ENCODE measurements around the gene ADAMTS13. TPM values are rescaled to one million over a fixed set of nuclear protein-coding genes. Genes with fewer than 3 reads are reported as not detected.
A peak's percentile ranks its signal among the peaks of the same experiment; 100 is the strongest.

ADAMTS13 gene
- total RNA-seq, 1 donor from 2014 or later, result 17.8 TPM

DNA sequence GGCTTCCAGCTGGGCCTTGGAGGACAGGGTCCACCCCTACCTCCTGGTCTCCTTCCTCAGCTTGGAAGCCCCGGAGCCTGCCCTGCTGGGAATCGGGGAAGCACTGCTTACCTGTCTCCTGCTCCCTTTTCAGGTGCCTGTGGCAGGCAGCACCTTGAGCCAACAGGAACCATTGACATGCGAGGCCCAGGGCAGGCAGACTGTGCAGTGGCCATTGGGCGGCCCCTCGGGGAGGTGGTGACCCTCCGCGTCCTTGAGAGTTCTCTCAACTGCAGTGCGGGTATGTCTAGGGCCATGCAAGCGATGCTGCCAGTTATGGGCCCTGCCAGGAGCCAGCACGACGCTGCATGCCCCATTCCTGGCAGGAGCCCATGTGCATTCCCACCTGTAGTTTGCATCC, 33.8 kb downstream of the ADAMTS13 start:
- TF ChIP-seq, protein P1, sequence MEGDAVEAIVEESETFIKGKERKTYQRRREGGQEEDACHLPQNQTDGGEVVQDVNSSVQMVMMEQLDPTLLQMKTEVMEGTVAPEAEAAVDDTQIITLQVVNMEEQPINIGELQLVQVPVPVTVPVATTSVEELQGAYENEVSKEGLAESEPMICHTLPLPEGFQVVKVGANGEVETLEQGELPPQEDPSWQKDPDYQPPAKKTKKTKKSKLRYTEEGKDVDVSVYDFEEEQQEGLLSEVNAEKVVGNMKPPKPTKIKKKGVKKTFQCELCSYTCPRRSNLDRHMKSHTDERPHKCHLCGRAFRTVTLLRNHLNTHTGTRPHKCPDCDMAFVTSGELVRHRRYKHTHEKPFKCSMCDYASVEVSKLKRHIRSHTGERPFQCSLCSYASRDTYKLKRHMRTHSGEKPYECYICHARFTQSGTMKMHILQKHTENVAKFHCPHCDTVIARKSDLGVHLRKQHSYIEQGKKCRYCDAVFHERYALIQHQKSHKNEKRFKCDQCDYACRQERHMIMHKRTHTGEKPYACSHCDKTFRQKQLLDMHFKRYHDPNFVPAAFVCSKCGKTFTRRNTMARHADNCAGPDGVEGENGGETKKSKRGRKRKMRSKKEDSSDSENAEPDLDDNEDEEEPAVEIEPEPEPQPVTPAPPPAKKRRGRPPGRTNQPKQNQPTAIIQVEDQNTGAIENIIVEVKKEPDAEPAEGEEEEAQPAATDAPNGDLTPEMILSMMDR (IDR thresholded peaks at IDR 0.05; ENCODE audit: unreplicated experiment), result no peak

DNA sequence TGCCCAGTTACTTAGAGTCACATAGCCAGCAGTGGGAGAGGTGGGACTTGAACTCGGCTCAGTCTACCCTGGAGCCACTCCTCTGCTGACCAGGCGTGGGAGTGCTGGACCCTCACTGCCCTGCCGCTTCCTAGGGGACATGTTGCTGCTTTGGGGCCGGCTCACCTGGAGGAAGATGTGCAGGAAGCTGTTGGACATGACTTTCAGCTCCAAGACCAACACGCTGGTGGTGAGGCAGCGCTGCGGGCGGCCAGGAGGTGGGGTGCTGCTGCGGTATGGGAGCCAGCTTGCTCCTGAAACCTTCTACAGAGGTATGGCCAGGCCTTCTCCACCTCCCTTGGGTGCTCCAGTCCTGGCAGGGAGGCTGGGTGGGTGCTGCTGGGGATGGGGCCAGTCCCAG, 34.2 kb downstream of the ADAMTS13 start:
- Mint-ChIP-seq H3K36me3 (ENCODE audit: insufficient read depth) (no peaks in the 10 kb centered on the region), H3K27me3 (no peaks in the 10 kb centered on the region), H3K4me3 (ENCODE audit: low read depth) (no peak overlapping the region), H3K4me1 (ENCODE audit: low read depth) (peaks cover 13% of the 10 kb centered on the region), H3K9me3 (ENCODE audit: low read depth) (no peaks in the 10 kb centered on the region), H3K27ac (no peak overlapping the region)
- DNase-seq (ENCODE audit: low spot score, unreplicated experiment), result no peak
- TF ChIP-seq, protein P1 (IDR thresholded peaks at IDR 0.05; ENCODE audit: unreplicated experiment), result no peak

More for the DNA sequence above, 33.8 kb downstream of the ADAMTS13 start:
- H3K27me3 Mint-ChIP-seq, result no peaks in the 10 kb centered on the region
- no peaks in the 10 kb centered on the region for H3K36me3 Mint-ChIP-seq (ENCODE audit: insufficient read depth)
- H3K27ac Mint-ChIP-seq, result no peak overlapping the region
- no peak for DNase-seq (ENCODE audit: low spot score, unreplicated experiment)
- H3K9me3 Mint-ChIP-seq (ENCODE audit: low read depth), result no peaks in the 10 kb centered on the region
- no peak overlapping the region for H3K4me3 Mint-ChIP-seq (ENCODE audit: low read depth)
- H3K4me1 Mint-ChIP-seq (ENCODE audit: low read depth), result peaks cover 9% of the 10 kb centered on the region

DNA sequence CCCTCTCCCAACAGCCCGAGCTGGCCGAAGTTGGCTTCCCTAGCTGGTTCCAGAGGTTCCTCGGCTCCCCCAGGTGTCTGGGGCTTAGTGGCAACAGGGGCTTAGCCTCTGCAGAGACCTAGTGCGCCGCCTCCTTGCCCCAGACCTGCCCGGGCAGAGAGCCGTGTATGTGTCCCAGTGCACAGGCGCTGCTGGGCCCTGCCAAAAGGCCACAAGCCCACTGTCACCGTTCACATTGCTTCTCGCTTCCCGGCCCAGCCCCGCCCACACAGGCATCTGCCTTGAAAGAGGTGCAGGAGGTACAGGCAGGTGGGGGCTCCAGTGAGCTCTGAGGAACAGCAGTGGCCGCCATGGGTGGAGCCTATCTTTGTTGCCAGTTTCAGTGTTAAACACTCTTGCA, 35.1 kb downstream of the ADAMTS13 start:
- Mint-ChIP-seq H3K27me3 (no peaks in the 10 kb centered on the region), H3K4me1 (ENCODE audit: low read depth) (peaks cover 17% of the 10 kb centered on the region), H3K4me3 (ENCODE audit: low read depth) (no peak overlapping the region), H3K9me3 (ENCODE audit: low read depth) (no peaks in the 10 kb centered on the region), H3K36me3 (ENCODE audit: insufficient read depth) (no peaks in the 10 kb centered on the region), H3K27ac (no peak overlapping the region)
- no peak for DNase-seq (ENCODE audit: low spot score, unreplicated experiment)
- TF ChIP-seq, protein P1 (IDR thresholded peaks at IDR 0.05; ENCODE audit: unreplicated experiment), result no peak

DNA sequence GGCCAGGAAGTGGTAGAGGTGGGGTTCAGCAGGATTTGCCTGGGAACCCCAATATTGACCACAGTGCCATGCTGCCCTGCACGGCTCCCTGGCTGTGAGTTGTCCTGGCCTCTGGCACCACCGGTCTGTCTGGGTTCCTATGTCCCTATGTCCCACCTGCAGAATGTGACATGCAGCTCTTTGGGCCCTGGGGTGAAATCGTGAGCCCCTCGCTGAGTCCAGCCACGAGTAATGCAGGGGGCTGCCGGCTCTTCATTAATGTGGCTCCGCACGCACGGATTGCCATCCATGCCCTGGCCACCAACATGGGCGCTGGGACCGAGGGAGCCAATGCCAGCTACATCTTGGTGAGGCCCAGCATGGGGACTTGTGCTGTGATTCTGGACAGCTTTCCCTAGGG, 35.6 kb downstream of the ADAMTS13 start:
- Mint-ChIP-seq H3K27ac (no peak overlapping the region), H3K4me3 (ENCODE audit: low read depth) (no peak overlapping the region), H3K27me3 (no peaks in the 10 kb centered on the region), H3K4me1 (ENCODE audit: low read depth) (peaks cover 17% of the 10 kb centered on the region), H3K9me3 (ENCODE audit: low read depth) (no peaks in the 10 kb centered on the region), H3K36me3 (ENCODE audit: insufficient read depth) (no peaks in the 10 kb centered on the region)
- no peak for DNase-seq (ENCODE audit: low spot score, unreplicated experiment)
- TF ChIP-seq, protein P1 (IDR thresholded peaks at IDR 0.05; ENCODE audit: unreplicated experiment), result no peak

DNA sequence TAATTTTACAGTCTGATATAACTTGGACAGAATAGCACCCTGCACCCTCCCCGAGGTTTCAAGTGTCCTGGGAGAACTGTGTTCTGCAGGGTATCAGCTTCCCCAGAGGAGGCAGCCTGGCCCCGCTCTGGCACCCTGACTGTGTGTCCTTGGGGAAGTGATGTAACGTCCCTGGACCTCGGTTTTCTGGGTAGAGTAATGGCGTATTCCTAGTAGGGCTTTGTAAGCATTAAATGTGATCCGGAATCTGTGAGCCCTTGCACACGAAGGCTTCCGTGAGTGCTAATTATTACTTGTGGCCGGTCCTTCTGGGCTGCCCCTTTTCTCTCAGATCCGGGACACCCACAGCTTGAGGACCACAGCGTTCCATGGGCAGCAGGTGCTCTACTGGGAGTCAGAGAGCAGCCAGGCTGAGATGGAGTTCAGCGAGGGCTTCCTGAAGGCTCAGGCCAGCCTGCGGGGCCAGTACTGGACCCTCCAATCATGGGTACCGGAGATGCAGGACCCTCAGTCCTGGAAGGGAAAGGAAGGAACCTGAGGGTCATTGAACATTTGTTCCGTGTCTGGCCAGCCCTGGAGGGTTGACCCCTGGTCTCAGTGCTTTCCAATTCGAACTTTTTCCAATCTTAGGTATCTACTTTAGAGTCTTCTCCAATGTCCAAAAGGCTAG, 36.6 kb downstream of the ADAMTS13 start:
- TF ChIP-seq, protein P1 (IDR thresholded peaks at IDR 0.05; ENCODE audit: unreplicated experiment), result no peak
- no peak for DNase-seq (ENCODE audit: low spot score, unreplicated experiment)
- Mint-ChIP-seq H3K27ac (no peak overlapping the region), H3K4me3 (ENCODE audit: low read depth) (peak overlapping the region; percentile 88), H3K4me1 (ENCODE audit: low read depth) (peaks cover 14% of the 10 kb centered on the region), H3K9me3 (ENCODE audit: low read depth) (no peaks in the 10 kb centered on the region), H3K36me3 (ENCODE audit: insufficient read depth) (peaks cover under 1% of the 10 kb centered on the region), H3K27me3 (no peaks in the 10 kb centered on the region)

All from progenitor cell of endocrine pancreas (in vitro differentiated cells).